Suprapubic skin (tissue), 4 donors: ENCODE measurements around the gene B4GALT5. TPM values are rescaled to one million over a fixed set of nuclear protein-coding genes. Genes with fewer than 3 reads are reported as not detected.

Experiments
- DNase-seq, 2 donors: peaks; one replicate each; pipeline ENCODE4 v3.0.0-alpha.2; 2019; ENCODE audit warnings: low spot score in 2 of 2
- H3K27ac ChIP-seq: fragments of 200-600 bp; sonication (generic); one replicate; pipeline ENCODE4 v1.5.1; 2019
- H3K27me3 ChIP-seq: fragments of 200-600 bp; sonication (generic); one replicate; pipeline ENCODE4 v1.5.1; 2019
- H3K36me3 ChIP-seq: fragments of 200-600 bp; sonication (generic); one replicate; pipeline ENCODE4 v1.5.1; 2019
- H3K4me1 ChIP-seq: fragments of 200-600 bp; sonication (generic); one replicate; pipeline ENCODE4 v1.5.1; 2019
- H3K4me3 ChIP-seq: fragments of 200-600 bp; sonication (generic); one replicate; pipeline ENCODE4 v1.5.1; 2019; ENCODE audit warnings: mild to moderate bottlenecking
- H3K9me3 ChIP-seq: fragments of 200-600 bp; sonication (generic); one replicate; pipeline ENCODE4 v1.5.1; 2019
- EP300 ChIP-seq: sonication (generic); formaldehyde crosslinking; IDR thresholded peaks from one replicate; pipeline ENCODE4 v1.6.1; 2017; ENCODE audit warnings: antibody characterized with exemption
- POLR2A ChIP-seq, 2 donors: fragments of 450-650 bp; IDR thresholded peaks; one replicate each; pipeline ENCODE4 v1.6.1; 2017; ENCODE audit warnings: antibody characterized with exemption in 2 of 2, mild to moderate bottlenecking in 2 of 2, moderate library complexity in 2 of 2
- POLR2AphosphoS5 ChIP-seq, 3 donors: sonication (generic); formaldehyde crosslinking; IDR thresholded peaks; one replicate each; pipeline ENCODE4 v1.6.1; 2017; ENCODE audit warnings: antibody characterized with exemption in 3 of 3
- WGBS: methylation state at CpG from one replicate; pipeline ENCODE4 v1.1.5; 2018; 5-methylcytosine and 5-hydroxymethylcytosine counted together
- total RNA-seq, 4 donors: library from RNA; depleted of rRNA; stranded (reverse); fragments of >200 nt; gene quantifications; one replicate each; pipeline ENCODE4 v1.1.0, GENCODE V29; 2016
- TF ChIP-seq, protein P1 (sequence below), 2 donors: fragments of 200-600 bp in 1 of 2; fragments of 450-650 bp in 1 of 2; sonication (generic) in 1 of 2; IDR thresholded peaks; one replicate each; pipeline ENCODE4 v1.5.1; 2016 to 2019; ENCODE audit warnings: antibody characterized with exemption in 2 of 2, mild to moderate bottlenecking in 1 of 2, moderate library complexity in 1 of 2

B4GALT5 gene
- total RNA-seq, 4 donors from 2014 or later = 8.8 to 12.7 (median 10.1) TPM

DNA sequence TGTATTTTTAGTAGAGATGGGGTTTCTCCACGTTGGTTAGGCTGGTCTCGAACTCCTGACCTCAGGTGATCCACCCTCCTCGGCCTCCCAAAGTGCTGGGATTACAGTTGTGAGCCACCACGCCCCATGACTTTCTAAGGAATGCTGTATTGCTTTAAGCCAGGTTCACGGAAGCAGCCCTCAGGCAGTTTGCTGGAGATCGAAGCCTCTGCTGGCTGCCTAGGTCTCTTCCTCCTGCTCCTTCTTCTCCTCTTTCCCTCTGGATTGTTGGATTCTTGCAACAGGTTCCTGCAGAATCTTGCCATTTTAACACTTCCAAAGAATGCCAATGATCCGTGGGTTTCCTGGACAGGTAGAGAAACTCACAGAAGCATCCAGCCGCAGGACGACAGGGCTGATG is 29.3 kb upstream of the B4GALT5 start:
- WGBS = 49% methylated on average over 9 of the region's 9 CpGs
- no peak overlapping the region for H3K4me3 ChIP-seq

DNA sequence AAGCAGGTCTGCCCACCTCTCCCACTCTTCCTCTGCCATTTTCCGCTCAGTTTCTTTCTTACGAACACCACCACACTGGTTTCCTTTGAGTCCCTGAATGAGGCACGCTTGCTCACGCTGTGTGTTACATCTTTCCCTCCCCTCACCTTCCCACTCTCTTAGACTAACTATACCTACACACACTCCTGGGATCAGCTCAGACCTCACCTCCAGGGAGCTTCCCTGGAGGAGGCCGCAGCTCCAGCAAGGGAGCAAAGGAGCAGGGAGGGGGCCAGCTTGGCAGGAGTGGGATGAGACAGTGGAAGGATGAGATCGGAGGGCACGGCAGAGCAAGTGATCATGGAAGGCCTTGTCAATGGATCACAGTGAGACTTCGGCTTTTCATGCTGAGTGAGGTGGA is 28.3 kb upstream of the B4GALT5 start:
- Histone ChIP-seq H3K27ac (no peak overlapping the region), H3K4me1 (no peaks in the 10 kb centered on the region), H3K9me3 (no peaks in the 10 kb centered on the region), H3K36me3 (no peaks in the 10 kb centered on the region), H3K4me3 (no peak overlapping the region), H3K27me3 (no peaks in the 10 kb centered on the region)
- DNase-seq = no peak
- 80% methylated on average over 8 of the region's 8 CpGs for whole genome bisulfite sequencing
- no peak for TF ChIP-seq EP300
- TF ChIP-seq POLR2AphosphoS5 (IDR thresholded peaks at IDR 0.05) = no peak
- TF ChIP-seq POLR2A (IDR thresholded peaks at IDR 0.05) = no peak
- TF ChIP-seq, protein P1, sequence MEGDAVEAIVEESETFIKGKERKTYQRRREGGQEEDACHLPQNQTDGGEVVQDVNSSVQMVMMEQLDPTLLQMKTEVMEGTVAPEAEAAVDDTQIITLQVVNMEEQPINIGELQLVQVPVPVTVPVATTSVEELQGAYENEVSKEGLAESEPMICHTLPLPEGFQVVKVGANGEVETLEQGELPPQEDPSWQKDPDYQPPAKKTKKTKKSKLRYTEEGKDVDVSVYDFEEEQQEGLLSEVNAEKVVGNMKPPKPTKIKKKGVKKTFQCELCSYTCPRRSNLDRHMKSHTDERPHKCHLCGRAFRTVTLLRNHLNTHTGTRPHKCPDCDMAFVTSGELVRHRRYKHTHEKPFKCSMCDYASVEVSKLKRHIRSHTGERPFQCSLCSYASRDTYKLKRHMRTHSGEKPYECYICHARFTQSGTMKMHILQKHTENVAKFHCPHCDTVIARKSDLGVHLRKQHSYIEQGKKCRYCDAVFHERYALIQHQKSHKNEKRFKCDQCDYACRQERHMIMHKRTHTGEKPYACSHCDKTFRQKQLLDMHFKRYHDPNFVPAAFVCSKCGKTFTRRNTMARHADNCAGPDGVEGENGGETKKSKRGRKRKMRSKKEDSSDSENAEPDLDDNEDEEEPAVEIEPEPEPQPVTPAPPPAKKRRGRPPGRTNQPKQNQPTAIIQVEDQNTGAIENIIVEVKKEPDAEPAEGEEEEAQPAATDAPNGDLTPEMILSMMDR (IDR thresholded peaks at IDR 0.05) = no peak

More for the DNA sequence above, 29.3 kb upstream of the B4GALT5 start:
- DNase-seq = no peak
- Histone ChIP-seq H3K9me3 (no peaks in the 10 kb centered on the region), H3K36me3 (no peaks in the 10 kb centered on the region), H3K27me3 (no peaks in the 10 kb centered on the region), H3K4me1 (peaks cover 8% of the 10 kb centered on the region), H3K27ac (no peak overlapping the region)
- TF ChIP-seq POLR2A (IDR thresholded peaks at IDR 0.05) = no peak
- TF ChIP-seq, protein P1 (IDR thresholded peaks at IDR 0.05) = no peak
- no peak for TF ChIP-seq POLR2AphosphoS5 (IDR thresholded peaks at IDR 0.05)
- no peak for TF ChIP-seq EP300

- TF ChIP-seq POLR2AphosphoS5 (IDR thresholded peaks at IDR 0.05) = no peak
- no peak for TF ChIP-seq EP300
- TF ChIP-seq, protein P1 (IDR thresholded peaks at IDR 0.05) = no peak
- no peak for TF ChIP-seq POLR2A (IDR thresholded peaks at IDR 0.05)
- no peak for DNase-seq
- WGBS = 94% methylated on average over 5 of the region's 5 CpGs
- no peak overlapping the region for H3K27ac ChIP-seq
- H3K4me3 ChIP-seq = no peak overlapping the region
- no peaks in the 10 kb centered on the region for H3K36me3 ChIP-seq
- H3K4me1 ChIP-seq = no peaks in the 10 kb centered on the region
- no peaks in the 10 kb centered on the region for H3K9me3 ChIP-seq
- no peaks in the 10 kb centered on the region for H3K27me3 ChIP-seq
Measured at GRCh38 chr20:49740807-49741206, 27.1 kb upstream of the B4GALT5 start.

- WGBS = 53% methylated on average over 3 of the region's 6 CpGs
- Histone ChIP-seq H3K27me3 (no peaks in the 10 kb centered on the region), H3K4me1 (no peaks in the 10 kb centered on the region), H3K9me3 (no peaks in the 10 kb centered on the region), H3K27ac (no peak overlapping the region), H3K36me3 (no peaks in the 10 kb centered on the region), H3K4me3 (no peak overlapping the region)
- TF ChIP-seq POLR2AphosphoS5 (IDR thresholded peaks at IDR 0.05) = no peak
- DNase-seq = no peak
Measured at GRCh38 chr20:49739042-49739441, 25.4 kb upstream of the B4GALT5 start.

GRCh38 chr20:49737260-49737659 is 23.6 kb upstream of the B4GALT5 start:
- no peaks in the 10 kb centered on the region for H3K4me1 ChIP-seq
- no peaks in the 10 kb centered on the region for H3K27me3 ChIP-seq
- no peak overlapping the region for H3K27ac ChIP-seq
- H3K36me3 ChIP-seq = no peaks in the 10 kb centered on the region
- H3K4me3 ChIP-seq = no peak overlapping the region
- DNase-seq = no peak
- H3K9me3 ChIP-seq = no peaks in the 10 kb centered on the region
- TF ChIP-seq, protein P1 (IDR thresholded peaks at IDR 0.05) = no peak
- TF ChIP-seq EP300 (no peak), POLR2AphosphoS5 (IDR thresholded peaks at IDR 0.05) (no peak), POLR2A (IDR thresholded peaks at IDR 0.05) (no peak)
- WGBS = 70% methylated on average over 2 of the region's 2 CpGs

GRCh38 chr20:49729780-49730179 is 16.1 kb upstream of the B4GALT5 start:
- DNase-seq = no peak
- H3K4me1 ChIP-seq = peaks cover 3% of the 10 kb centered on the region
- TF ChIP-seq, protein P1 (IDR thresholded peaks at IDR 0.05) = no peak
- TF ChIP-seq EP300 = no peak
- TF ChIP-seq POLR2A (IDR thresholded peaks at IDR 0.05) = no peak
- no peak for TF ChIP-seq POLR2AphosphoS5 (IDR thresholded peaks at IDR 0.05)
- no peaks in the 10 kb centered on the region for H3K36me3 ChIP-seq
- no peaks in the 10 kb centered on the region for H3K27me3 ChIP-seq
- no peaks in the 10 kb centered on the region for H3K9me3 ChIP-seq
- no peak overlapping the region for H3K4me3 ChIP-seq
- no peak overlapping the region for H3K27ac ChIP-seq
- WGBS = 89% methylated on average over 3 of the region's 3 CpGs
